ENCODE measurements around the gene PCSK9. TPM values are rescaled to one million over a fixed set of nuclear protein-coding genes. Genes with fewer than 3 reads are reported as not detected.

PCSK9 gene
- total and polyA plus RNA-seq, 9 of the 15 experiments (the other 6 are each of a cell fraction or from before 2014, with no cell fraction given) = 3.2 to 58.6 (median 24.7) TPM

GRCh38 chr1:55068638-55069037, 29.3 kb downstream of the PCSK9 start:
- intact Hi-C loops (cut with micrococcal nuclease) (no loop called here), in situ Hi-C loops (cut with MboI) (loop anchor here (5.0 kb wide), 1 partner anchor 34 kb away; no protein-coding TSS in a partner anchor)
- Histone ChIP-seq H3K9ac (ENCODE audit: insufficient read depth in 1 of 2, low read depth in 2 of 2, low read length in 2 of 2) (no peak overlapping the region), H3K4me1 (replicated peaks in 1 of 2; ENCODE audit: control insufficient read depth in 2 of 2, insufficient read depth in 2 of 2, low read length in 2 of 2) (no peaks in the 10 kb centered on the region; a peak in 1 of 5 replicates), H3K9me1 (ENCODE audit: control insufficient read depth, insufficient read depth, low read length) (no peaks in the 10 kb centered on the region), H3K9me3 (replicated peaks; ENCODE audit: control insufficient read depth, insufficient read depth, low read depth, low read length) (no peaks in the 10 kb centered on the region), H3K27me3 (ENCODE audit: control insufficient read depth in 2 of 2, insufficient read depth in 2 of 2, low read length in 2 of 2) (no peaks in the 10 kb centered on the region), H4K20me1 (replicated peaks; ENCODE audit: control insufficient read depth, insufficient read depth, low read length) (peaks cover 3% of the 10 kb centered on the region; the same call in 1 of the 2 replicates), H3K79me2 (ENCODE audit: control insufficient read depth, insufficient read depth, low read length) (no peaks in the 10 kb centered on the region), H3K36me3 (ENCODE audit: control insufficient read depth, insufficient read depth, low read length) (peaks cover 95% of the 10 kb centered on the region), H2AFZ (ENCODE audit: low read depth, low read length) (no peak overlapping the region), H3K4me3 (no peak overlapping the region), H3K4me2 (ENCODE audit: insufficient read depth, low read length) (no peak overlapping the region), H3K27ac (ENCODE audit: extremely low read depth, low read depth, low read length) (no peak overlapping the region)
- ChIA-PET CTCF (ENCODE audit: low intra/inter-chr PET ratio) (no interaction called here), POLR2A (interaction anchor here (0.9 to 1.1 kb wide), 4 partner anchors 10 to 23 kb away, joined by 3 to 5 read pairs (median 4); no protein-coding TSS in a partner anchor)
- no TSS peak for BruUV-seq (replicated peaks)
- ATAC-seq (no peak), FAIRE-seq (no peak), DNase-seq (ENCODE audit: extremely low read depth in 1 of 4, low spot score in 3 of 4) (no peak)
- TF ChIP-seq HIVEP1 (CRISPR knock-in tag; IDR thresholded peaks at IDR 0.05) = no peak
- TF ChIP-seq RFX7 (CRISPR knock-in tag; IDR thresholded peaks at IDR 0.05) = no peak
- no peak for TF ChIP-seq ELK3 (CRISPR knock-in tag; IDR thresholded peaks at IDR 0.05)
- TF ChIP-seq PRPF4 (IDR thresholded peaks at IDR 0.05; ENCODE audit: insufficient read depth, low read depth, low read length, poor library complexity, severe bottlenecking) = no peak
- 90% methylated on average over 9 of the region's 9 CpGs for WGBS (ENCODE audit: insufficient coverage, low coverage, missing lambda C conversion rate)

- POLR2A ChIA-PET = interaction anchor here (0.7 to 1.1 kb wide), 3 partner anchors 12 to 70 kb away, joined by 3 to 4 read pairs (median 4); partner anchors contain the start of gene BSND
- no peaks in the 10 kb centered on the region; a peak in 1 of 5 replicates for H3K4me1 ChIP-seq (replicated peaks in 1 of 2; ENCODE audit: control insufficient read depth in 2 of 2, insufficient read depth in 2 of 2, low read length in 2 of 2)
- H3K27me3 ChIP-seq (ENCODE audit: control insufficient read depth in 2 of 2, insufficient read depth in 2 of 2, low read length in 2 of 2) = no peaks in the 10 kb centered on the region
- CTCF ChIA-PET (ENCODE audit: low intra/inter-chr PET ratio) = no interaction called here
- FAIRE-seq = no peak
- DNase-seq (ENCODE audit: extremely low read depth in 1 of 4, low spot score in 3 of 4) = no peak
- no TSS peak for BruUV-seq (replicated peaks)
- intact Hi-C loops (cut with micrococcal nuclease) (no loop called here), in situ Hi-C loops (cut with MboI) (loop anchor here (5.0 kb wide), 1 partner anchor 33 kb away; no protein-coding TSS in a partner anchor)
- no peak overlapping the region for H3K9ac ChIP-seq (ENCODE audit: insufficient read depth in 1 of 2, low read depth in 2 of 2, low read length in 2 of 2)
- H3K79me2 ChIP-seq (ENCODE audit: control insufficient read depth, insufficient read depth, low read length) = no peaks in the 10 kb centered on the region
- no peak overlapping the region for H2AFZ ChIP-seq (ENCODE audit: low read depth, low read length)
- WGBS (ENCODE audit: insufficient coverage, low coverage, missing lambda C conversion rate) = 93% methylated on average over 7 of the region's 7 CpGs
- H3K27ac ChIP-seq (ENCODE audit: extremely low read depth, low read depth, low read length) = no peak overlapping the region
- H3K4me2 ChIP-seq (ENCODE audit: insufficient read depth, low read length) = no peak overlapping the region
- H4K20me1 ChIP-seq (replicated peaks; ENCODE audit: control insufficient read depth, insufficient read depth, low read length) = peaks cover 3% of the 10 kb centered on the region; the same call in 1 of the 2 replicates
- H3K9me1 ChIP-seq (ENCODE audit: control insufficient read depth, insufficient read depth, low read length) = no peaks in the 10 kb centered on the region
- no peaks in the 10 kb centered on the region for H3K9me3 ChIP-seq (replicated peaks; ENCODE audit: control insufficient read depth, insufficient read depth, low read depth, low read length)
- peak; percentile 22; the same call in 1 of the 2 replicates for TF ChIP-seq MYNN (IDR thresholded peaks at IDR 0.05)
- no peak for TF ChIP-seq MYNN (CRISPR knock-in tag; IDR thresholded peaks at IDR 0.05)
- peak; percentile 30 for TF ChIP-seq SUPT5H (IDR thresholded peaks at IDR 0.05)
- no peak for TF ChIP-seq EGR1 (conservative IDR thresholded peaks at IDR 0.05)
- peak; percentile 26 for TF ChIP-seq POLR2B (IDR thresholded peaks at IDR 0.05; ENCODE audit: low read depth, partially characterized antibody)
- ATAC-seq = no peak
- peaks cover 95% of the 10 kb centered on the region for H3K36me3 ChIP-seq (ENCODE audit: control insufficient read depth, insufficient read depth, low read length)
- no peak overlapping the region for H3K4me3 ChIP-seq
These were observed 29.9 kb downstream of the PCSK9 start for GRCh38 chr1:55069280-55069679.
